Fibroblast of lung (primary cell): ENCODE measurements around the gene CFAP298. TPM values are rescaled to one million over a fixed set of nuclear protein-coding genes. Genes with fewer than 3 reads are reported as not detected.

Source experiments
- DNase-seq, 2 donors: peaks; one replicate each; pipeline versions ENCODE4 v3.0.0 to v3.0.0-alpha.2; 2010; ENCODE audit warnings: low read depth in 2 of 2
- H2AFZ ChIP-seq: 2 replicates; pipeline ENCODE4 v1.5.1; 2012; ENCODE audit warnings: low read length, control low read depth, inconsistent platforms
- H3K27ac ChIP-seq: 2 replicates; pipeline ENCODE4 v1.5.1; 2011; ENCODE audit warnings: low read length, control low read depth; ENCODE audit not compliant: insufficient read depth
- H3K27me3 ChIP-seq: 2 replicates; pipeline ENCODE4 v1.5.1; 2011; ENCODE audit warnings: mild to moderate bottlenecking, low read length; ENCODE audit not compliant: control insufficient read depth, insufficient read depth
- H3K36me3 ChIP-seq: 2 replicates; pipeline ENCODE4 v1.5.1; 2011; ENCODE audit warnings: low read length; ENCODE audit not compliant: control insufficient read depth, insufficient read depth
- H3K4me1 ChIP-seq: 2 replicates; pipeline ENCODE4 v1.5.1; 2011; ENCODE audit warnings: low read length; ENCODE audit not compliant: control insufficient read depth, insufficient read depth; ENCODE audit errors: extremely low read depth
- H3K4me2 ChIP-seq: 2 replicates; pipeline ENCODE4 v1.5.1; 2011; ENCODE audit warnings: low read length, control low read depth; ENCODE audit not compliant: insufficient read depth; ENCODE audit errors: extremely low read depth
- H3K4me3 ChIP-seq, 4 experiments: fragments of 200-600 bp in 1 of 4; sonication (generic) in 1 of 4; replicated peaks in 1 of 4; 2 replicates each; pipeline ENCODE4 v1.5.1; 2011 to 2016; ENCODE audit warnings: low read length in 4 of 4, low read depth in 3 of 4, mild to moderate bottlenecking in 3 of 4, control low read depth in 2 of 4, inconsistent platforms in 1 of 4, mixed read lengths in 1 of 4; ENCODE audit not compliant: insufficient read depth in 1 of 4; ENCODE audit errors: control extremely low read depth in 1 of 4
- H3K79me2 ChIP-seq: 2 replicates; pipeline ENCODE4 v1.5.1; 2012; ENCODE audit warnings: mild to moderate bottlenecking, low read length, inconsistent platforms; ENCODE audit not compliant: control insufficient read depth, insufficient read depth
- H3K9ac ChIP-seq: 2 replicates; pipeline ENCODE4 v1.5.1; 2011; ENCODE audit warnings: mild to moderate bottlenecking, low read length, control low read depth; ENCODE audit not compliant: insufficient read depth
- H3K9me3 ChIP-seq: 2 replicates; pipeline ENCODE4 v1.5.1; 2012; ENCODE audit warnings: low read depth, low read length; ENCODE audit not compliant: control insufficient read depth, insufficient read depth
- H4K20me1 ChIP-seq: 2 replicates; pipeline ENCODE4 v1.5.1; 2011; ENCODE audit warnings: low read length; ENCODE audit not compliant: control insufficient read depth, insufficient read depth; ENCODE audit errors: extremely low read depth
- EZH2 ChIP-seq: IDR thresholded peaks from 2 replicates; pipeline ENCODE4 v1.5.1; 2012; ENCODE audit warnings: low read length, control low read depth, mild to moderate bottlenecking; ENCODE audit errors: missing control alignments
- polyA plus RNA-seq, 2 donors: library from polyadenylated mRNA; depleted of rRNA in 1 of 2; stranded (reverse) in 1 of 2; unstranded in 1 of 2; fragments of >200 nt; gene quantifications; 2 replicates each; pipeline ENCODE4 v1.2.1, GENCODE V29; 2011 to 2012; ENCODE audit warnings: missing spikeins in 1 of 2
- total RNA-seq: library from RNA; depleted of rRNA; stranded (reverse); fragments of >200 nt; gene quantifications from 2 replicates; pipeline ENCODE4 v1.2.1, GENCODE V29; 2014
- TF ChIP-seq, protein P1 (sequence below), 2 donors: IDR thresholded peaks in 1 of 2; conservative IDR thresholded peaks in 1 of 2; 1 replicate in 1 of 2; 2 replicates in 1 of 2; pipeline ENCODE4 v1.5.1; 2011 to 2012; ENCODE audit warnings: low read length in 2 of 2, control low read depth in 1 of 2, inconsistent platforms in 1 of 2, low read depth in 1 of 2, mild to moderate bottlenecking in 1 of 2

The CFAP298 gene
- total and polyA plus RNA-seq, 2 donors (not counting 1 experiment from before 2014, with no cell fraction given), result 18.7 to 20.9 TPM

DNA sequence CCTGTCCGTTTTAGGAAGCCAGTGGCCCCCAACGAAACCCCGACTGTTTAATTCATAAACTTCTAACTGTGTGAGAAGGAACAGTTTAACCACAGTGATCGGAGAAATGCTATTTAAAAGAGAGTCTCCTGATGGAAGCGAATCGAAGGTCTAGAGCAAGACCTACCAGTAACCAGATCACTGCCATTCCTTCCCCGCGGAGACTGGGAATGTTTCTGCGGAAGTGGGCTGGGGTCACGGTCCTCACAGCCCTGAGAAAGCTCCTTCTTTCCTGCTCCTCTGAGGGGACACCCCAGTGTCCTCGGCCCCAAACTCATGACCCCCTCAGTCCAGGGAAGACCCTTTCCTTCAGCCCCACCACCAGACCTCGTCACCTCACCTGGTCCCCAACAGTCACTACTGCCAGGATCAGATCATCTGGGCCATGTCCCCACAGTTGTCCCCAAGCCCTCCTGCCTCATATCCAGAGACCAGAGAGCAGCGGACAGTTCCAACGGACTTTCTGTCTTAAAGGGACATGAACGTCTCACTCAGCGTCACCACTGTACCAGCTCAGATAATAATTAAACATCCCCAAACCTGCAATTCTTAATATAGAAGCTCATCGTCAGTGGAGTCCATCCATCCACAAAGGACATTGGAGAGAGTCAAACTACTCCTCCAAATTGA is 27.0 kb downstream of the CFAP298 start, which contains the start of gene TCP10L:
Gene TCP10L (minus strand): TSS at position 482 of the 669 bp plus-strand sequence. CDS start 1,219 bp downstream, outside the sequence.
- no peak for DNase-seq
- Histone ChIP-seq H3K4me3 (no peak within 1 kb of the TSS), H3K27me3 (peaks cover 11% of the 10 kb centered on the region), H3K4me2 (no peak within 1 kb of the TSS), H4K20me1 (no peaks in the 10 kb centered on the region), H2AFZ (no peak within 1 kb of the TSS), H3K9ac (no peak within 1 kb of the TSS), H3K27ac (no peak within 1 kb of the TSS), H3K79me2 (no peaks in the 10 kb centered on the region), H3K36me3 (no peaks in the 10 kb centered on the region), H3K9me3 (no peaks in the 10 kb centered on the region), H3K4me1 (no peaks in the 10 kb centered on the region)
- TF ChIP-seq EZH2, result no peak
- TF ChIP-seq, protein P1, sequence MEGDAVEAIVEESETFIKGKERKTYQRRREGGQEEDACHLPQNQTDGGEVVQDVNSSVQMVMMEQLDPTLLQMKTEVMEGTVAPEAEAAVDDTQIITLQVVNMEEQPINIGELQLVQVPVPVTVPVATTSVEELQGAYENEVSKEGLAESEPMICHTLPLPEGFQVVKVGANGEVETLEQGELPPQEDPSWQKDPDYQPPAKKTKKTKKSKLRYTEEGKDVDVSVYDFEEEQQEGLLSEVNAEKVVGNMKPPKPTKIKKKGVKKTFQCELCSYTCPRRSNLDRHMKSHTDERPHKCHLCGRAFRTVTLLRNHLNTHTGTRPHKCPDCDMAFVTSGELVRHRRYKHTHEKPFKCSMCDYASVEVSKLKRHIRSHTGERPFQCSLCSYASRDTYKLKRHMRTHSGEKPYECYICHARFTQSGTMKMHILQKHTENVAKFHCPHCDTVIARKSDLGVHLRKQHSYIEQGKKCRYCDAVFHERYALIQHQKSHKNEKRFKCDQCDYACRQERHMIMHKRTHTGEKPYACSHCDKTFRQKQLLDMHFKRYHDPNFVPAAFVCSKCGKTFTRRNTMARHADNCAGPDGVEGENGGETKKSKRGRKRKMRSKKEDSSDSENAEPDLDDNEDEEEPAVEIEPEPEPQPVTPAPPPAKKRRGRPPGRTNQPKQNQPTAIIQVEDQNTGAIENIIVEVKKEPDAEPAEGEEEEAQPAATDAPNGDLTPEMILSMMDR (conservative IDR thresholded peaks at IDR 0.05 in 1 of 2, IDR thresholded peaks at IDR 0.05 in 1 of 2; ENCODE audit: low read depth in 1 of 2, low read length in 2 of 2), result no peak

DNA sequence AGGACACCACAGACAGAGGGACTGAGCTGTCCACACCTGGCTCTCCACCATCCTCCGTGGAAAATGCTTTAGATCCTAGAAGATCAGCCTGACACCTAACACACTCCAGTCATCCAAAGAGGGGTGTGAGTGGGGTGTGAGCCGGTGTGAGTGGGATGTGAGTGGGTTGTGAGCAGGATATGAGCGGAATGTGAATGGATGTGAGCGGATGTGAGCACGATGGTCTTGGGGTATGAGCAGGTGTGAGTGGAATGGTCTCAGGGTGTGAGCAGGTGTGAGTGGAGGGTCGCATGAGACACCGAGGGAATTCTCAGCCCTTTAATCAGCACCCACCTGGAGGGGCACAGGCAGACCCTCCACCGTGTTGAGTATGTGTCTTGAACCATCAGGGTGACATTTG is 27.7 kb downstream of the CFAP298 start:
- no peak for DNase-seq
- H3K27ac ChIP-seq, result no peak overlapping the region
- TF ChIP-seq, protein P1 (conservative IDR thresholded peaks at IDR 0.05 in 1 of 2, IDR thresholded peaks at IDR 0.05 in 1 of 2; ENCODE audit: low read depth in 1 of 2, low read length in 2 of 2), result no peak
- TF ChIP-seq EZH2, result no peak
- H3K79me2 ChIP-seq, result no peaks in the 10 kb centered on the region
- no peaks in the 10 kb centered on the region for H3K36me3 ChIP-seq
- no peaks in the 10 kb centered on the region for H3K4me1 ChIP-seq
- no peaks in the 10 kb centered on the region for H3K9me3 ChIP-seq
- H3K4me3 ChIP-seq, result no peak overlapping the region
- no peak overlapping the region for H2AFZ ChIP-seq
- peaks cover 14% of the 10 kb centered on the region for H3K27me3 ChIP-seq
- H3K9ac ChIP-seq, result no peak overlapping the region
- no peaks in the 10 kb centered on the region for H4K20me1 ChIP-seq
- no peak overlapping the region for H3K4me2 ChIP-seq

DNA sequence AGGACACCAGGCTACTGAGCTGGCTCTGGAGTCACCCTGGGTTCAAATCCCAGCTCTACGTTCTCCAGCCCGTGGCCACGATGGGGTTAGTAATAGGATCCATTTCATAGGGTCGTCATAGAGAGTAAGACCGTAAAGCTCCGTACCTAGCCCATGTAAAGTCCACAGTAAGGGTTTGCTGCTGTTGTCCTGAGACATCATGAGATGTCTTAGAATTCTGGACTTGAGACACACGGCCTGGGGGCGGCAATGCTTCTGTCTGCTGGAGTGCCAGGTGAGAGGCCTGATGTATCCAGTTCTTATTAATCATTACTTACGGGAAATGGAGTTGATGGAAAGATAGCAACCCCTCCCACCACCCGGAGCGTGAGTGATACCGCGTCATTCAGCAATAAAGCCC is 30.4 kb downstream of the CFAP298 start:
- no peaks in the 10 kb centered on the region for H3K4me1 ChIP-seq
- H3K27ac ChIP-seq, result no peak overlapping the region
- H3K9ac ChIP-seq, result no peak overlapping the region
- no peaks in the 10 kb centered on the region for H3K36me3 ChIP-seq
- H3K4me3 ChIP-seq, result no peak overlapping the region
- no peaks in the 10 kb centered on the region for H4K20me1 ChIP-seq
- no peak overlapping the region for H3K4me2 ChIP-seq
- DNase-seq, result no peak
- H3K27me3 ChIP-seq, result peaks cover 24% of the 10 kb centered on the region
- TF ChIP-seq, protein P1 (conservative IDR thresholded peaks at IDR 0.05 in 1 of 2, IDR thresholded peaks at IDR 0.05 in 1 of 2; ENCODE audit: low read depth in 1 of 2, low read length in 2 of 2), result no peak
- TF ChIP-seq EZH2, result no peak
- no peak overlapping the region for H2AFZ ChIP-seq
- no peaks in the 10 kb centered on the region for H3K79me2 ChIP-seq
- no peaks in the 10 kb centered on the region for H3K9me3 ChIP-seq
